AML-193 (cell line): ENCODE measurements around the gene RNF187.

Source experiments
- DNase-seq, 2 experiments: peaks; one replicate each; lab custom pipeline; 2025; lab: John Stamatoyannopoulos, UW

Gene RNF187

DNA sequence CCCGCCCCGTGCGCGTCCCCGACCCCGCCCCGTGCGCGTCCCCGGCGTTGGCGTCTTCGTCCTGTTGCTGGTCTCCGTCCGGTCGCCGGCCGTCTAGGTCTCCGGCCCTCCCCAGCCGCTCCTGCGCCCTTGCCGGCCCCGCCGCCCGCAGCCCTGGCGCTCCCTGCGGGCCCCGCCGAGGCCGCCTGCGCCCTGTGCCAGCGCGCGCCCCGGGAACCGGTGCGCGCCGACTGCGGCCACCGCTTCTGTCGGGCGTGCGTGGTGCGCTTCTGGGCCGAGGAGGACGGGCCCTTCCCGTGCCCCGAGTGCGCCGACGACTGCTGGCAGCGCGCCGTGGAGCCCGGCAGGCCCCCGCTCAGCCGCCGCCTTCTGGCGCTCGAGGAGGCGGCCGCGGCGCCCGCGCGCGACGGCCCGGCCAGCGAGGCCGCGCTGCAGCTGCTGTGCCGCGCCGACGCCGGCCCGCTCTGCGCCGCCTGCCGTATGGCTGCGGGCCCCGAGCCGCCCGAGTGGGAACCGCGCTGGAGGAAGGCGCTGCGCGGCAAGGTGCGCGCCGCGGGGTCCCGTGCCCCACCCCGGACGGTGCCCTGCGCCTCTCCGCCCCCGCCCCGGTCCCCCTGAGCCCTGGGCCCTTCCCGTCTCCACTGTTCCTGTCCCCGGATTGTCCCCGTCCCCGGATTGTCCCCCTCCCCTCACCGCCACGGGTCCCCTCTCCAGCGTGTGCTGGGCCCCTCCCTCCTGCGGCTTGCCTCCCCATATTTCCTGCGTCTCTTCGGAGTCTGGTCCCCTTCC, at the start of gene RNF187:
TSS of gene RNF187 (plus strand) at position 47 of the 789 bp plus-strand sequence.
- no peak for DNase-seq

DNA sequence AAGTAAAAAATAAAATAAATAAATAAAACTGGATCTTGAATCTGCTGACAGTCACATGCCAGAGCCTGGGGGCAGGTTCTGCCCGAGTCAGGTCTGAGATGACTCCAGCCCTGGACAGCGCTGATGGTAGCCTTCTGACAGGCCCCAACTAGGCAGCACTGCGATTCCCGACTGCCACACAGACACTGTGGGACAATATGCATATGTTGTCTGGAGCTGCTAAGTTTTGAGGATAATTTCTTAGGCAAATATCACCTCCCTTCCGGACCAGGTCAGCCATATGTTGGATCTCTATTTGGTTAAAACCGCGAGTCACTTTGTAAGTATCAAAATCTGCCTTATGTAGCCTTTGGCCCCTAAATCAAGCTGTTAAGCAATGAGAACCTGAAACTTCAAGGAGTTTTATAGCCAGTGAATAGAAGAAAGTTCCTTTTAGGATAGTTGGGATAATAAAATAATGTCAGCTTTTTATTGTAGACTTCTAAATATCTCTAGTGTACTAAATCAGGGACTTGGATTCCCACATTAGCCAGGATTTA, 49.7 kb upstream of the RNF187 start:
- DNase-seq = no peak

DNA sequence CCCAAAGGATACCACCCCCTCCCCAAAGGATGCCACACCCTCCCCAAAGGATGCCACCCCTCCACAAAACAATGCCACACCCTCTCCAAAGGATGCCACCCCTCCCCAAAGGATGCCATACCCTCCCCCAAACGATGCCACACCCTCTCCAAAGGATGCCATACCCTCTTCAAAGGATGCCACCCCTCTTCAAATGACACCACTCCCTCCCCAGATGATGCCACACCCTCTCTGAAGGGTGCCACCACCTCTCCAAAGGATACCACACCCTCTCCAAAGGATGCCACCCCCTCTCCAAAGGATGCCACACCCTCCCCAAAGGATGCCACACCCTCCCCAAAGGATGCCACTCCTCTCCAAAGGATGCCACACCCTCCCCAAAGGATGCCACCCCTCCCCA, 48.9 kb upstream of the RNF187 start:
- DNase-seq = no peak

DNA sequence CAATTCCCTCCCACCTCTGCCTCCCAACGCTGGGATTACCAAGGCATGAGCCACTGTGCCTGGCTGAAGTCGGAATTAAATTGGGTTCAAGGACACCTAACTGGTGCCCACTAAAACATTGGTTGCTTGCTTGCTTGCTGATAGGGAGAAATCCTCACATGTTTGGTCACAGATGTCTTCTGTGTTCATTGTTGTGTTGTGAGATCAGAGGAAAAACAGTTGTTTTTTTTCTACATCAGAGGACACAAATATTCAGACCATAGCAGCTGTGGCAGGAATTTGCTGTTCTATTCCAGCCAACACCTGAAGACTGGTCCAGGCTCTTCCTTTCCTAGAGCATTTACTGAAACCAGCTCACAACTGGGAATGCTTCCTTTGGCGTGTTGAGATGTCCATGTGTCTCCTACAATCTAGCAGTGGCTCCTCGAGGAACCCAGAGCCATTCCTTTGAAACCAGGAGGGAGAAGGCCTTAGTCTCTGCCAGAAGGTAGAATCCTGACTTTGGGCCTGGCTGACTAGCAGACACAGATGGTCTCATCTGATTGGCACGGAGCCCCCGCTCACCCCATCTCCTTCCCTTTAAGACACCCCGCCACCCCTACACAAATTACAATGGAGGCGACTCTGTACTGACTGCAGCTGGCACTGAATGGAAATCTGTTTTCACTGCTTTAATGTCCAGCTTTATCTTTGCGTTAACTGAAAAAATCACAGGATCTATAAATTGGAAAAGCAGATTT, 46.3 kb upstream of the RNF187 start:
- DNase-seq = no peak

DNA sequence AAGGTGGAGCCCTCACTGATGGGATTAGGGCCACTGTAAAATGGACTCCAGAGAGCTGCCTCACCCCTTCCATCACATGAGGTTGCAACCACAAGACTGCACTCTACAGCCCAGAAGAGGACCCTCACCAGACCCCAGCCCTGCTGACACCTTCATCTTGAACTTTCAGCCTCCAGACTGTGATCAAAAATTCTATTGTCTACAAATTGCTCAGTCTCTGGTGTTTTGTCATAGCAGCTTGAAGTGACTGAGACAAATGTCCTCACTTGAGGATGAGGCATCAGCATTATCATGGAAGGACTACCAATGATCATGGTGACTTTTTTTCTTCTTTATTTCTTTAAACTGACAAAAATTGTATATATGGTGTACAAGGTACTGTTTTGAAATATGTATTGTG, 43.8 kb upstream of the RNF187 start:
- no peak for DNase-seq

DNA sequence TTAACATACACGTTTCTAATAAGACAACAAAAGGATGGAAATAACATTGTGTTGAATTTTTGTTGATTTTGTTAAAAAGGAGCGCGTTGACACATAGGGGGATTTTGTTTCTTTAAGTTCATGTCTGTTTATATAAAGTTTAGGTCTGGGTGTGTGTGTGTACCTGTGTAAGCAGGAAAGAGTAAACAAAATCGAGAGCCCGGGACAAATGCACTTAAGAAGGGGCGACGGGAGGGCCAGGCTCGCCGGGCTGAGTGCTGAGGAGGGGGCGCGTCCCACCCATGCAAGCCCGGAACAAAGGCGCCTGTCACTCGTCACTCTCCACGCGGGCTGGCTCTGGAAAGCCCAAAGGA, 41.7 kb upstream of the RNF187 start:
- no peak for DNase-seq

DNA sequence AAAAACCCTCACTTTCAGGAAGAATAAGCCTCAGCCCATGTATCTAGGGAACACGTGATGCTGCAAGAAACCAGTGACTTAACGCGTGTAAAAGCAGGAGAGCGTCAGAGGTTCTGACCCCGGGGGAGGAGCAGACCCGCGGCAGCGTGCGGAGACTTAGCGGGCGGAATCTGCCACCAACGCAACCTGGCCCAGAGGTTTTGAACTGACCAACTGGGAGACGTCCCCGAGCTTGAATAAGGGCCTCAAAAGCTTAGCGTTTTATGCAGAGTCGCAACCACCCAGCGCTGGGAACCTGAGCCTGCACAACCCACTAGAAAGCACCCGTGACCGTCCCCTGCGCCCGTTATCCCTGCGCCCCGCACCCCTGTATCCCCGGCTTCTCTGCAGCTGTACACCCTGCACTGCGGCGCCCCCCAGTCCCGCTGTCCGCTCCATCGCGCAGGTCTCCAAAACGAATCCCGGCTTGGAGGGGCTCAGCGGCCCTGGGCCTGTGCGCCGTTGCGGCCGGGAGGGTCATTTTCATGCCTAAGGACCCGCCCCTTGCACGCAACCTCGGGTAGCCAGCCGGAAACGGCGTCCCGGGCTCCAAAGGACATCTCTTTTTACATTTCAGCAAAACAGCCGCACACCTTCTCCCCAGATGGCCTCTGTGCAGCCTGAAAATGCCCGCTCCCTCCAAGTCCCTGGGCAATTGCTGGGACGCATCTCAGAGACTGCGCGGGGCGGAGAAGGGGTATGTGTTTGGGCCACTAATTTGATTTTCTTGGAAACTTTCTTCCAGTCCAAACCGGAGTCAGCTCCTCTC, 41.1 kb upstream of the RNF187 start:
- DNase-seq = no peak

DNA sequence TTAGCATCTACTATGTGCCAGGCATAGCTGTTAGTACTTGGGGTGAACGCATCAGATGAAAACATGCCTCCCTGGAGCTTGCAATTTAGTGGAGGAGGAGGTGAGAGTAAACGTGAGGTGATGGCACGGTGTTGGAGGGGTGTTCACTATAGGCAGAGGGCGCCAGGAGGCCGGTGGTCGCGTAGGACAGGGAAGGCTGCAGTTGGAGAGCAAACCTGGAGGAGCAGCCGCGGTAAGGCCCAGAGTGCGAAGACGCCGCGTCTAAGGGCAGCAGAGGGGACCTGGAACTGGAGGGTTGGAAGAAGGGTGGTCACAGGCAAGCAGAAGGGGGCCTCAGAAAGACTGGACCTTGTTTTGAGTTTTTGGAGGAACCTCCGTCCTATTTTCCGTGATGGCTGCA, 40.3 kb upstream of the RNF187 start:
- no peak for DNase-seq

DNA sequence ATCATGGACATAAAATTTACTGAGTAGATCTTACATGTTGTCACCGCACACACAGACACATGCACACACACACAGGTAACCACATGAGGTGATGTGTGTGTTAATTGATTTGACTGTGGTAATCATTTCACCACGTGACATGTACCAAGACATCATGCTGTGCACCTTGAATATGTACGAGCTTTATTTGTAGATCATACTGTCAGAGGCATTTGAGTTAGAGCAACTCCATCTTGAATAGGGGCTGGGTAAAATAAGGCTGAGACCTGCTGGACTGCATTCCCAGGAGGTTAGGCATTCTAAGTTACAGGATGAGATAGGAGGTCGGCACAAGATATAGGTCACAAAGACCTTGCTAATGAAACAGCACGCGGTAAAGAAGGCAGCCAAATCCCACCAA, 38.8 kb upstream of the RNF187 start:
- DNase-seq = no peak

DNA sequence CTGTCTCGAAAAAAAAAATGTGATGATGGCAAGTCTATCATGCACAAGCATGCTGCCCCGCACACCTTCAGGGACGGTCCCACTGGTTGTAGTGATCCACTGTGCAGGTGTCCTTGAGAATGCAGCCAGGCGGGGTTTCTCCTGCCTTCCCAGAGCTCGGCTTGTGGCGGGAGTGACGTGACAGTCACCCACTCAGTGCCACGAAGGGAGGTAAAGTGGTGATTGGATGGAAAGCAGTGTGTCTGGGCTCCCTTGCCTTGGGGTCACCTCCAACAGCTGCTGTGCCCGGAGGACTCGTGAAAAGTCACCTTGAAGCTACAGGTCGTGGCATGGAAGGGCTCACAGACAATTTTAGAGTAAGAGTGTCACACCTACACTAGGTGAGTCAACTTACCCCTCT, 37.0 kb upstream of the RNF187 start:
- no peak for DNase-seq

DNA sequence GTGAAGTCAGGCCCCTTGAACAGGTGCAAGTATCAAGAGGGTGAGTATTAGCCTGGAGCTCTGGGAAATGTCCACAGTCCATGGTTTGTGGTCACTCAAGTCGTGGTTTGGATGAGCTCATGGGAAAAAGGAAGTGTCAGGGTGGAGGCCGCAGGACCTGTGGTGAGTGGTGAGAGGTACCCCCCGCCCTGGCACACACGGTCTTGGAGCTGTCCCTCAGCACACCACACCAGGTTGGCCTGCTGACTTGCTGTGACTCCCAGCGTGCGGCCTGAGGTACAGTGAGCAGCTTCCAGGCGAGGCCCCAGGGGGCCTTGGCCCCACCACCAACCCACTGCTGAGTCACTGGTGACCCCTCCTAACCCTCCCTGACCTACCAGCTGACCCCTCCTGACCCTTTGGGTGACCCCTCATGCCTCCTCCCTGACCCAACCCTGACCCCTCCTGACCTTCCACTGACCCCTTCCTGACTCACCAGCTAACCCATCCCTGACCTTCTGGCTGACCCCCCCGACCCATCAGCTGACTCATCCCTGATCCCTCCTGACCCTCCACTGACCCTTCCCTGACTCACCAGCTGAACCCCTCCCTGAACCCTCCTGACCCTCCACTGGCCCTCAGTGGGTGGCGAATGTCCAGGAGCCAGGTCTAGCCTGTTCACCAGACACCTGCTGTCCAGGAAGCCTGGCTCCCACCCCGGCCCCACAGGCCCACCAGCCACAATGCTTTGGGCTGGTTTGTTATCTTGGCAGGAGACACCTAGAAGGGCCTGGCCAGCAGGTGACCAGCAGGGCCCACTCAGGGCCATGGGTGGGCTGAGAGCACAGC, 34.8 kb upstream of the RNF187 start:
- DNase-seq = no peak

DNA sequence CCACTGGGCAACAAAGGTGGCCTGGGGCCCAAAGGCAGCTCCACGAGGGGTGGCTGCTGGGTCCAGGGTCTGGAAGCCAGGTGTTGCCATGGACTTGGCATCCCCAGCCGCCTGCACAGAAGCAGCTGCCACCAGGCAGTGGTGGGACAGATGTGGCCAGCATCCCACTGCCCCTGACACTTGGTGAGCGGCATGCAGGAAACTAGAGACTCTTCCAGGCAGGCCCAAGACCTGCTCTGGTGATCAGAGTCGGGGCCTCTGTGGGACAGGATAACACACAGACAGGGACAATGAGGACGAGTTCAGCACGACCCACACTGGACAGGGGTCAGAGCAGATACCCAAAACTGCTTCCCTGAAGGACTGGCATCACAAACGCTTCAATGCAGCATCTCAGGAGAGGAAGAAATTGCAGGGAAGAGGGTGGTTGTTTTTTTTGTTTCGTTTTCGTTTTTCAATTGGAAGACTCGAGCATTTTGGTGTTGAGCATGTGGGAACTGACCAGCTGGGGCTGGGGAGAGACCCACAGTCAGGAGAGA, 34.1 kb upstream of the RNF187 start:
- no peak for DNase-seq

DNA sequence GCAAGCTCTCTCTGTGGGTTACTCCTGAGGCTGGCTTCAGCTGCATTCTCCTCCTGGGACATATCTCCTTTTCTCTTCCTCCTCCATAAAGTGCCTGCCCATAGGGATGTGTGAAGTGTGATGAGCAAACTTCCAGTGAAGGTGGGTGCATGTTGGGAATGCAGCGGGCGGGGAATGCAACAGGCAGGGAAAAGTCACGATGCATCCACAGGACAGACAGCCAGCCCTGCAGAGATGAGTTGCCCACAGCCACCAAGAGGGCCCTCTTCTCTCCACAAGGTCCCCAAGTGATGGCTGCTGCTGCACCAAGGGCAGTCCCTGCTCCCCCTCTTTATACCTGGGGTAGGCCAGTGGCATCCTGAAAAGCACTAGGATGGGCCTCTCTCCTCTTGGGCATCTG, 33.6 kb upstream of the RNF187 start:
- DNase-seq = no peak

DNA sequence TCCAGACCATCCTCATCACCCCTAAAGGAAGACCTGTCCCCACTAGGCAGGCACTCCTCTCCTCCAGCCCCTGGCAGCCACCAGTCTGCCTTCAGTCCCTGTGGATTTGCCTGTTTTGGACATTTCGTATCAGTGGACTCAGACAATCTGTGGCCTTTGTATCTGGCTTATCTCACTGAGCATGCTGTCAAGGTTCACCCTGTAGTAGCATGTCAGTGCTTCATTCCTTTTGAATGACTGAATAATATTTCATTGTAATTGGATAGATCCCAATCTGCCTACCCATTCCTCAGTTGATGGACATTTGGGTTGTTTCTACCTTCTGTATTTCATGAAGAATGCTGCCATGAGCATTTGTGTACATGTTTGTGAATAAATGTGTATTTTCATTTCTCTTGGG, 32.9 kb upstream of the RNF187 start:
- DNase-seq = no peak

DNA sequence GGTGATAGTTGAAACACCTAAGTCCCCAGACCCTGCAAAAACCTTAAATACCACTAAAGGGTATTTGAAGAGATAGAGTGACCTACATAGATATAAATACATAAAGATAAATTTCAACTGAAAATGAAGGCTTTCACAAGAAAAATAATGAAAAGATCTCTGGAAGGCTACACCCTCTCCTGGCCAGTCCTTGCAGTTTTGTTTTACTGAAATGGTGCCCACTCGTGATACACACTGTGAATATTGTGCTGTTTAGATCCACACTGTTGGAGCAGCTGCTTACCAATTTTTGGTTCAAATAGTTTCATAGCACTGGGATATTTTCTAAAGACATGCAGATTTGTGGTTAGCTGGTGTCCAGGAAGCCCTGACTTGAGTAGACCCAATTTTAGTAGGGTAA, 31.5 kb upstream of the RNF187 start:
- DNase-seq = no peak

DNA sequence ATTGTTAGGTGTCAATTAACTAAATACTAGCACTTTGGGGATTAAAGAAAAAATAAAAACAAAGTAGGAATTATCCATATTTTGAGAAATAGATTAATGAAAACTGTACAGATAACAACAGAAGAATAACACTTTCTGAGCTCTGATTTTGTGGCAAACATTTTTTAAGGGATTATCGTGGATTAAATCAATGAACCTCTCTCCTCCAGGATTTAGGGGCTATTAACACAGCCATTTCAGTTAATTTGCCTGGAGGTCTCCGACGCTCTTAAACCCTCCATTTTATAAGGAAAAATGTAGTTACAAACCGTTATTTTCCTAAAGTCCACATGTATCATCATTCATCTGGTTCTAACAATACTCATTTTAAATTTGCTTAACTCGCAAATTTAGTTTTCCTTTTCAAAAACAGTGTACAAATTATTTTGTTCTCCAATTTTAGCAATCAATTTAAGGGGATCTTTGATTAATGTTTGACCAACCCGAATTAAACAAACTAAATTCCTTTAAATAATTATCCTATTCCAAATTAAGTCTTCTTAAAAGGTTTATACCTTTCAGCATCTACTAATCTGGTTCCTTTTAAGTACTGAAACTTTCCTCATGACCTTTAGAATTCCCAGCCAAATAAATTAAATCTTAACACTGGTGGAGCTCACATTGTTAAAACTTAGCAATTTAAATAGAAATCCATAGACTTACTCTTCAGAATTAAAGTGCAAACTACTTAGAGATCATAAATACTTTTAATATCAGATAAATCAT, 30.7 kb upstream of the RNF187 start:
- no peak for DNase-seq

DNA sequence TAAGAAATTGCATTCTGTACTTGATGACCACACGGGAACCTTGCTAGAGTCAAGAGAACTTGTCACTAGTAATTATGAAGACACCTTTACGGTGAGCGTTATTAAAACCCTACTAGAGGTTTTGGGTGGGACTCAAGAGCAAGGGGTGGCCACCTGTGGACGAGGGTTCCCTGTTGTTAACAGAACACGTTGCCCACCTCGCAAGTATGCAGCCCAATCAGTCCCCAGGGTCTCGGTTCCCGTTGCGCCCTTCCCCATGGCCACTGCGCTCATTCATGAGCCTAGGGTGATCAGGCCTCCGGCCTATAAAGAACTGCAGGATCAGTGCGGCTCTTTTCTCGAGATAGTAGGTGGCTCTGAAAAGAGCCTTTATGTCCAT, 30.2 kb upstream of the RNF187 start:
- no peak for DNase-seq

DNA sequence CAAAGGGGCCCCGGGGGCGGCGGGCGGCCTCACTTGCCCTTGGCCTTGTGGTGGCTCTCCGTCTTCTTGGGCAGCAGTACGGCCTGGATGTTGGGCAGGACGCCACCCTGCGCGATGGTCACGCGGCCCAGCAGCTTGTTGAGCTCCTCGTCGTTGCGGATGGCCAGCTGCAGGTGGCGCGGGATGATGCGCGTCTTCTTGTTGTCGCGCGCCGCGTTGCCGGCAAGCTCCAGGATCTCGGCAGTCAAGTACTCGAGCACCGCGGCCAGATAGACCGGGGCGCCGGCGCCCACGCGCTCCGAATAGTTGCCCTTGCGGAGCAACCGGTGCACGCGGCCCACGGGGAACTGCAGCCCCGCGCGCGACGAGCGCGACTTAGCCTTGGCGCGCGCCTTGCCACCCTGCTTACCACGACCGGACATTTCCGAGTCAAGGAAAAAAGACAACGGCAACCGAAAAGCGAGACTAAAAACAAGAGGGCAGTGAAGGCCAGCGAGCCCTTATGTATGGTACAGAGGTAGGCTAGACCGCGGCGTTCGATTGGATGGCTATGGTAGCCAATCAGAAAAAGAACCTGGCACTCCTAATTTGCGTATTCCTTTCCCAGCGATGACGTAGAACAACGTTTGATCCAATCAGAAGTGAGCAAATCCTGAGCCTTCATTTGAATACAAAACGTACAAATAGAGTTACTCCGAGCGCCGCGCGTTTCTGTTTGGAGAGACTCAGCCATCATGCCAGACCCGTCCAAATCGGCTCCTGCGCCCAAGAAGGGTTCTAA, 29.6 kb upstream of the RNF187 start:
- DNase-seq = no peak

DNA sequence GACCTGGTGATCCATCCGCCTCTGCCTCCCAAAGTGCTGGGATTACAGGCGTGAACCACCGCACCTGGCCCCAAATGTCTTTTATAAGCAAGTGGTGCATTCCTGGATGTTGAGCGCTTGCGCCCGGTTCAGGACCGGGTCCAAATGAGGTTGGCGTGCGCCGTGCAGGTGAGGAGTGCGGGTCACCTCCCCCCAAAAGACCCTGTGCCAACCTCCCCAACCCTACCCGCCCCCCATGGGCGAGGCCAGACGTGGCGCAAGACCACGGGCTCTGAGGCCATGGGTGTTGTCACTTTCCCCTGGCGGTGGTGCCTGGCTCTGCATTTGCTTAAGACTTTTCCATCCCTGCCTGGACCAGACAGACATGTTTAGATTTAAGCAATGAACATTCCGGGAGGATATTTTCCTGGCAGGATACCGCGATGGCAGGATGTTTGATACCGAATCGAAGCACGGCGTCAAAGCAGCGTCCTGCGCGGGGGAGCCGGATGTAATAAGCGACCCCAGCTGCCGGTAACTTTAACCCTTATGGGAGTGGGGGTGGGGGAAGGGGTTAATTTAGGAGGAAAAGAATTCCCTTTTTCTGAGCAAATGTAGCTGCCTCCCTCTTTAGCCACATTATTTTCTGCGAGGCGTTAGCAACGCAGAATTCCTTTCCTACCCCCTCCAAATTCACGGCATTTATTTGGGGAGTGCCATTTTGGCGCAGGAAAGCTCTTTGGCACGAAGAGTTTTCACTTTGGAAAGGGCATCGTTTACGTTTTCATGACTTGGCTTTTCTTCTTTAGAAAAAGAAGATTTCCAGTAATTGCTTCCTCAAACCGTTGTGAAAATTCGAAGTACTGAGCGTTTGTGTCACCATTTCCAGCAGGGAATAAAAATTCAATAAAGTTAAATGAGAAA, 27.8 kb upstream of the RNF187 start:
- DNase-seq = no peak
